H54 (cell line): ENCODE measurements around the gene PUDP.
"Not testable (repeated sequence)": the region's sequence is repeated elsewhere in the genome, so short reads cannot be mapped to it uniquely, and the experiment has no call there.

Experiments
- DNase-seq: peaks from one replicate; pipeline ENCODE4 v3.0.0; 2011; ENCODE audit warnings: low spot score, mixed read lengths; ENCODE audit not compliant: insufficient read length
- FAIRE-seq: peaks from 3 replicates; lab custom pipeline; 2011; peaks lifted over from hg19 to GRCh38; lab: Jason Lieb, UNC
- POLR2A ChIP-seq: IDR thresholded peaks from 2 replicates; pipeline ENCODE4 v1.6.1; 2011; ENCODE audit warnings: low read depth, mild to moderate bottlenecking, low read length

The PUDP gene

GRCh38 chrX:7110821-7111276, 37.1 kb downstream of the PUDP start:
- TF ChIP-seq POLR2A: no peak
- DNase-seq (no peak), FAIRE-seq (no peak)

- TF ChIP-seq POLR2A: no peak
- FAIRE-seq (no peak), DNase-seq (no peak)
These were observed 37.8 kb downstream of the PUDP start for GRCh38 chrX:7109838-7110793.

- no peak for TF ChIP-seq POLR2A
- no peak for DNase-seq
- no peak for FAIRE-seq
These were observed 38.9 kb downstream of the PUDP start for GRCh38 chrX:7109049-7109531.

- DNase-seq (no peak), FAIRE-seq (no peak)
- no peak for TF ChIP-seq POLR2A
These were observed 39.9 kb downstream of the PUDP start for GRCh38 chrX:7108030-7108429.

- DNase-seq (no peak), FAIRE-seq (no peak)
- TF ChIP-seq POLR2A: no peak
These were observed 41.3 kb downstream of the PUDP start for GRCh38 chrX:7106649-7107048.

GRCh38 chrX:7102119-7102518, 45.8 kb downstream of the PUDP start:
- FAIRE-seq: no peak

GRCh38 chrX:7100022-7100421, 47.9 kb downstream of the PUDP start:
- TF ChIP-seq POLR2A: no peak
- FAIRE-seq (no peak), DNase-seq (no peak)

More at GRCh38 chrX:7102119-7102518, 45.8 kb downstream of the PUDP start:
- no peak for DNase-seq
- no peak for TF ChIP-seq POLR2A

- DNase-seq, FAIRE-seq: not testable (repeated sequence)
These were observed 52.3 kb downstream of the PUDP start for GRCh38 chrX:7095657-7096056.

GRCh38 chrX:7093305-7093704, 54.6 kb downstream of the PUDP start:
- FAIRE-seq: no peak
- no peak for TF ChIP-seq POLR2A
- DNase-seq: no peak

- DNase-seq (no peak), FAIRE-seq (no peak)
- no peak for TF ChIP-seq POLR2A
These were observed 55.4 kb downstream of the PUDP start for GRCh38 chrX:7092543-7092942.

- FAIRE-seq: no peak
- DNase-seq: no peak
- TF ChIP-seq POLR2A: no peak
These were observed 56.0 kb downstream of the PUDP start for GRCh38 chrX:7091923-7092322.

- DNase-seq: no peak
- TF ChIP-seq POLR2A: no peak
- no peak for FAIRE-seq
These were observed 57.3 kb downstream of the PUDP start for GRCh38 chrX:7090641-7091040.

- FAIRE-seq (no peak), DNase-seq (no peak)
- no peak for TF ChIP-seq POLR2A
These were observed 58.9 kb downstream of the PUDP start for GRCh38 chrX:7088968-7089615.

GRCh38 chrX:7086384-7086783, 61.6 kb downstream of the PUDP start:
- FAIRE-seq (no peak), DNase-seq (no peak)
- TF ChIP-seq POLR2A: no peak
